OCI-LY3 (cell line): ENCODE data around the gene RBM28.
"Not testable (repeated sequence)": the region's sequence is repeated elsewhere in the genome, so short reads cannot be mapped to it uniquely, and the experiment has no call there.

Source experiments
- EZH2phosphoT487 ChIP-seq: fragments of 200-600 bp; shearing (Covaris generic); IDR thresholded peaks from 2 replicates; pipeline ENCODE4 v1.6.1; 2018; ENCODE audit warnings: antibody characterized with exemption, mixed run types, low read depth
- TF ChIP-seq, protein P1 (sequence below): fragments of 200-600, 300-600 bp; sonication (generic); IDR thresholded peaks from 2 replicates; pipeline ENCODE4 v1.5.1; 2014; ENCODE audit warnings: antibody characterized with exemption, low read length, low read depth

DNA sequence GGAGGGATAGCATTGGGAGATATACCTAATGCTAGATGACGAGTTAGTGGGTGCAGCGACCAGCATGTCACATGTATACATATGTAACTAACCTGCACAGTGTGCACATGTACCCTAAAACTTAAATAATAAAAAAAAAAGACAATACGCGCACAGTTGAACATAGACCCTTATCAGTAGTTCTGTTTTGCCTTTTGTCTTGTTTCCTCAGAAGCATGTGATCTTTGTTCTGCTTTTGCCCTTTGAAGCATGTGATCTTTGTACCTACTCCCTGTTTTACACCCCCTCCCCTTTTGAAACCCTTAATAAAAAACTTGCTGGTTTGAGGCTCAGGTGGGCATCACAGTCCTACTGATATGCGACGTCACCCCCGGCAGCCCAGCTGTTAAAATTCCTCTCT is 45.7 kb downstream of the RBM28 start:
- TF ChIP-seq, protein P1, sequence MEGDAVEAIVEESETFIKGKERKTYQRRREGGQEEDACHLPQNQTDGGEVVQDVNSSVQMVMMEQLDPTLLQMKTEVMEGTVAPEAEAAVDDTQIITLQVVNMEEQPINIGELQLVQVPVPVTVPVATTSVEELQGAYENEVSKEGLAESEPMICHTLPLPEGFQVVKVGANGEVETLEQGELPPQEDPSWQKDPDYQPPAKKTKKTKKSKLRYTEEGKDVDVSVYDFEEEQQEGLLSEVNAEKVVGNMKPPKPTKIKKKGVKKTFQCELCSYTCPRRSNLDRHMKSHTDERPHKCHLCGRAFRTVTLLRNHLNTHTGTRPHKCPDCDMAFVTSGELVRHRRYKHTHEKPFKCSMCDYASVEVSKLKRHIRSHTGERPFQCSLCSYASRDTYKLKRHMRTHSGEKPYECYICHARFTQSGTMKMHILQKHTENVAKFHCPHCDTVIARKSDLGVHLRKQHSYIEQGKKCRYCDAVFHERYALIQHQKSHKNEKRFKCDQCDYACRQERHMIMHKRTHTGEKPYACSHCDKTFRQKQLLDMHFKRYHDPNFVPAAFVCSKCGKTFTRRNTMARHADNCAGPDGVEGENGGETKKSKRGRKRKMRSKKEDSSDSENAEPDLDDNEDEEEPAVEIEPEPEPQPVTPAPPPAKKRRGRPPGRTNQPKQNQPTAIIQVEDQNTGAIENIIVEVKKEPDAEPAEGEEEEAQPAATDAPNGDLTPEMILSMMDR: not testable (repeated sequence)
- not testable (repeated sequence) for TF ChIP-seq EZH2phosphoT487
